HEK293T (cell line): Measurements from ENCODE around the gene SART1.

Experiments
- CTCF ChIA-PET: fragments of 350-600 bp; formaldehyde crosslinking; extraction: SDS; loops from one replicate; lab custom pipeline; 2021; ENCODE audit warnings: antibody characterized with exemption, inconsistent platforms; lab: Yijun Ruan, JAX
- POLR2A ChIA-PET: fragments of 350-600 bp; formaldehyde crosslinking; extraction: SDS; loops from one replicate; lab custom pipeline; 2020; ENCODE audit warnings: antibody characterized with exemption, inconsistent platforms; lab: Yijun Ruan, JAX
- DNase-seq: peaks from one replicate; pipeline ENCODE4 v3.0.0; 2012; ENCODE audit warnings: mixed read lengths; ENCODE audit errors: extremely low spot score
- ARNT ChIP-seq: fragments of 450-650 bp; IDR thresholded peaks from 2 replicates; pipeline ENCODE4 v1.6.1; 2017; ENCODE audit warnings: mild to moderate bottlenecking
- BHLHE40 ChIP-seq: fragments of 450-650 bp; IDR thresholded peaks from 2 replicates; pipeline ENCODE4 v1.6.1; 2016; ENCODE audit warnings: mild to moderate bottlenecking, moderate library complexity, borderline replicate concordance
- CTBP1 ChIP-seq: fragments of 450-650 bp; IDR thresholded peaks from 2 replicates; pipeline ENCODE4 v1.6.1; 2016; ENCODE audit warnings: borderline replicate concordance
- ELF4 ChIP-seq: fragments of 450-650 bp; IDR thresholded peaks from 2 replicates; pipeline ENCODE4 v1.6.1; 2017; ENCODE audit warnings: antibody characterized with exemption
- FOXA1 ChIP-seq: fragments of 450-650 bp; IDR thresholded peaks from 2 replicates; pipeline ENCODE4 v1.6.1; 2016; ENCODE audit warnings: mild to moderate bottlenecking
- FOXK2 ChIP-seq: fragments of 450-650 bp; IDR thresholded peaks from 2 replicates; pipeline ENCODE4 v1.6.1; 2016; ENCODE audit warnings: mild to moderate bottlenecking
- FOXM1 ChIP-seq: fragments of 450-650 bp; IDR thresholded peaks from 2 replicates; pipeline ENCODE4 v1.6.1; 2017; ENCODE audit warnings: mild to moderate bottlenecking, borderline replicate concordance
- HDGF ChIP-seq: fragments of 450-650 bp; IDR thresholded peaks from 2 replicates; pipeline ENCODE4 v1.6.1; 2017; ENCODE audit warnings: antibody characterized with exemption, borderline replicate concordance
- L3MBTL2 ChIP-seq: fragments of 450-650 bp; conservative IDR thresholded peaks from 2 replicates; pipeline ENCODE4 v1.6.1; 2016; ENCODE audit warnings: mild to moderate bottlenecking
- LEF1 ChIP-seq: fragments of 450-650 bp; IDR thresholded peaks from 2 replicates; pipeline ENCODE4 v1.6.1; 2017; ENCODE audit warnings: mild to moderate bottlenecking, borderline replicate concordance
- NFRKB ChIP-seq: fragments of 450-650 bp; IDR thresholded peaks from 2 replicates; pipeline ENCODE4 v1.6.1; 2016; ENCODE audit warnings: mild to moderate bottlenecking, moderate library complexity
- PKNOX1 ChIP-seq: fragments of 450-650 bp; IDR thresholded peaks from 2 replicates; pipeline ENCODE4 v1.6.1; 2016
- SP1 ChIP-seq: fragments of 450-650 bp; IDR thresholded peaks from 2 replicates; pipeline ENCODE4 v1.6.1; 2017
- SUZ12 ChIP-seq: fragments of 450-650 bp; IDR thresholded peaks from 2 replicates; pipeline ENCODE4 v1.6.1; 2016; ENCODE audit warnings: mild to moderate bottlenecking
- TARDBP ChIP-seq: fragments of 450-650 bp; IDR thresholded peaks from 2 replicates; pipeline ENCODE4 v1.6.1; 2016
- ZNF384 ChIP-seq: fragments of 450-650 bp; IDR thresholded peaks from 2 replicates; pipeline ENCODE4 v1.6.1; 2016

SART1 gene

GRCh38 chr11:66014804-66015453, 53.4 kb downstream of the SART1 start:
- CTCF ChIA-PET = no interaction called here

GRCh38 chr11:66015454-66015881, 53.9 kb downstream of the SART1 start:
- CTCF ChIA-PET = no interaction called here
- TF ChIP-seq NFRKB (no peak), SP1 (no peak)
- DNase-seq = no peak
- POLR2A ChIA-PET = interaction anchor here (1.4 kb wide), 1 partner anchor 125 kb away, joined by 3 read pairs; the partner anchor contains the start of gene CCDC85B

More at GRCh38 chr11:66014804-66015453, 53.4 kb downstream of the SART1 start:
- POLR2A ChIA-PET = interaction anchor here (1.4 kb wide), 1 partner anchor 124 kb away, joined by 3 read pairs; the partner anchor contains the start of gene CCDC85B
- DNase-seq = no peak
- no peak for TF ChIP-seq SUZ12
- TF ChIP-seq ZNF384 = no peak
- no peak for TF ChIP-seq FOXA1
- TF ChIP-seq TARDBP = no peak
- no peak for TF ChIP-seq HDGF
- TF ChIP-seq LEF1 = no peak
- TF ChIP-seq L3MBTL2 = no peak
- TF ChIP-seq ELF4 = no peak
- TF ChIP-seq ARNT = no peak
- TF ChIP-seq CTBP1 = no peak
- no peak for TF ChIP-seq SP1

- no peak for DNase-seq
- no peak for TF ChIP-seq FOXM1
- TF ChIP-seq SP1 = no peak
- no peak for TF ChIP-seq ARNT
- ChIA-PET CTCF (no interaction called here), POLR2A (interaction anchor here (0.7 to 1.4 kb wide), 2 partner anchors 36 to 125 kb away, joined by 3 read pairs; partner anchors contain the start of genes CCDC85B and SF3B2)
Observed at GRCh38 chr11:66015936-66016792, 54.6 kb downstream of the SART1 start.

- DNase-seq = no peak
- ChIA-PET POLR2A (interaction anchor here (0.7 kb wide), 1 partner anchor 35 kb away, joined by 3 read pairs; the partner anchor contains the start of gene SF3B2), CTCF (no interaction called here)
- TF ChIP-seq SP1 (no peak), SUZ12 (no peak), ARNT (no peak), ELF4 (no peak), L3MBTL2 (no peak), HDGF (no peak), FOXM1 (no peak), CTBP1 (no peak), BHLHE40 (no peak), NFRKB (no peak), FOXA1 (no peak), LEF1 (no peak), FOXK2 (no peak), TARDBP (no peak), ZNF384 (no peak), PKNOX1 (no peak)
Observed at GRCh38 chr11:66016793-66017177, 55.3 kb downstream of the SART1 start.

- TF ChIP-seq PKNOX1 (no peak), HDGF (no peak)
- POLR2A ChIA-PET = interaction anchor here (1.2 kb wide), 1 partner anchor 35 kb away, joined by 4 read pairs; the partner anchor contains the start of gene SF3B2
- CTCF ChIA-PET = interaction anchor here (0.7 kb wide), 2 partner anchors 14 to 57 kb away, joined by 3 to 5 read pairs; no protein-coding TSS in a partner anchor
- DNase-seq = no peak
Observed at GRCh38 chr11:66017321-66017720, 55.8 kb downstream of the SART1 start.

GRCh38 chr11:66020212-66020611, 58.7 kb downstream of the SART1 start:
- POLR2A ChIA-PET = no interaction called here
- TF ChIP-seq ARNT = no peak
- no peak for TF ChIP-seq PKNOX1
- TF ChIP-seq SP1 = no peak
- no peak for TF ChIP-seq LEF1
- TF ChIP-seq L3MBTL2 = no peak
- TF ChIP-seq CTBP1 = no peak
- no peak for TF ChIP-seq SUZ12
- no peak for TF ChIP-seq NFRKB
- TF ChIP-seq HDGF = no peak
- TF ChIP-seq TARDBP = no peak
- no peak for TF ChIP-seq FOXM1
- TF ChIP-seq FOXK2 = no peak
- TF ChIP-seq FOXA1 = no peak
- CTCF ChIA-PET = no interaction called here
- no peak for DNase-seq
